ENCODE data around the gene ADH6. TPM values are rescaled to one million over a fixed set of nuclear protein-coding genes. Genes with fewer than 3 reads are reported as not detected.

Gene ADH6
- not detected for total RNA-seq (2021; fragmentation: NEBNext Ultra II Directional; extraction: Animal tissue kit (Norgen Biotek cat#: 25700))
- long read RNA-seq = 0 reads

DNA sequence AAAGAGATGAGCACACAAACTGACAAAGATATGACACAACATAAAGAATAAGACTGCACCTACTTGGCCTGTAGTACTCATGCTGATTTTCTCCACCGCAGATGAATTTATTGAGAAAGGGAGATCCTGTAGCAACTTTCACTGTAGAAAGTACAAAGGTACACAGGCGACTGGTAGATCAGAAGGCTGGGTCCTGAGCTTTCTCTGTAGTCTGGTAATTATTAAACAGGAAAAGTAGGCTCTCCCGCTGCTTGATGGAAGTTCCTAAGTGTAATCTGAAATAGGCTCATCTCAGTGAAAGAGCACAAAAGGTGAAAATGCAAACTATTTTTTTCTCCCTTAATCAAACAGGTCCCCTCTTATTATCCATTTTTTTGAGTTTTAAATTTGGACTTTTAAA is at the start of gene ADH6:
Gene ADH6 (minus strand): TSS at position 175 of the 400 bp plus-strand sequence. CDS start 94 bp downstream, at position 81.
- DNase-seq = no peak
- Mint-ChIP-seq H3K36me3 (ENCODE audit: low read depth) (no peaks in the 10 kb centered on the region), H3K9me3 (no peaks in the 10 kb centered on the region), H3K27me3 (ENCODE audit: insufficient read depth) (no peaks in the 10 kb centered on the region; the same call in 1 of the 2 replicates), H3K4me1 (ENCODE audit: low read depth) (no peaks in the 10 kb centered on the region), H3K4me3 (no peak within 1 kb of the TSS), H3K27ac (no peak within 1 kb of the TSS)
- TF ChIP-seq, protein P1, sequence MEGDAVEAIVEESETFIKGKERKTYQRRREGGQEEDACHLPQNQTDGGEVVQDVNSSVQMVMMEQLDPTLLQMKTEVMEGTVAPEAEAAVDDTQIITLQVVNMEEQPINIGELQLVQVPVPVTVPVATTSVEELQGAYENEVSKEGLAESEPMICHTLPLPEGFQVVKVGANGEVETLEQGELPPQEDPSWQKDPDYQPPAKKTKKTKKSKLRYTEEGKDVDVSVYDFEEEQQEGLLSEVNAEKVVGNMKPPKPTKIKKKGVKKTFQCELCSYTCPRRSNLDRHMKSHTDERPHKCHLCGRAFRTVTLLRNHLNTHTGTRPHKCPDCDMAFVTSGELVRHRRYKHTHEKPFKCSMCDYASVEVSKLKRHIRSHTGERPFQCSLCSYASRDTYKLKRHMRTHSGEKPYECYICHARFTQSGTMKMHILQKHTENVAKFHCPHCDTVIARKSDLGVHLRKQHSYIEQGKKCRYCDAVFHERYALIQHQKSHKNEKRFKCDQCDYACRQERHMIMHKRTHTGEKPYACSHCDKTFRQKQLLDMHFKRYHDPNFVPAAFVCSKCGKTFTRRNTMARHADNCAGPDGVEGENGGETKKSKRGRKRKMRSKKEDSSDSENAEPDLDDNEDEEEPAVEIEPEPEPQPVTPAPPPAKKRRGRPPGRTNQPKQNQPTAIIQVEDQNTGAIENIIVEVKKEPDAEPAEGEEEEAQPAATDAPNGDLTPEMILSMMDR (IDR thresholded peaks at IDR 0.05) = no peak

DNA sequence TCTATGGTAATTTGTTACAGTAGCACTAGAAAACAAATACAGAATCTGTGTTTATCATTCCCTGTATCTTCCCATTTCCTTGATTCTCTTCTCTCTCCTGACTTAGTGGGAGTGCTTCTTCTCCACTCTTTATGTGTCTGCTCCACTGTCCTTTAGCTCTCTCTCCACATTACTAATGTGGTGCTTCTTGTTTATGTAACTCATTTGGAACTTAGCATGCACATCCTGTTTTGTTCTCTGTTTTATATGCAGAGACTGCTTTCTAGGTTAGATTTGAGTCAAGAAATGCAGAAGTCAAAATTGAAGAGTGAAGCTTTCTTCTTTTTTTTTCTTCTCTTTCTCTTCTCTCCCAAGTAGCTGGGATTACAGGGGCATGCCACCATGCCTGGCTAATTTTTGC is 45.9 kb upstream of the ADH6 start:
- Mint-ChIP-seq H3K27ac (no peak overlapping the region), H3K36me3 (ENCODE audit: low read depth) (no peaks in the 10 kb centered on the region), H3K4me3 (no peak overlapping the region), H3K9me3 (0 out of 2 replicates have a peak, but pooled peaks cover 4% of the 10 kb centered on the region), H3K4me1 (ENCODE audit: low read depth) (no peaks in the 10 kb centered on the region), H3K27me3 (ENCODE audit: insufficient read depth) (no peaks in the 10 kb centered on the region)
- TF ChIP-seq, protein P1 (IDR thresholded peaks at IDR 0.05) = no peak
- DNase-seq = no peak

DNA sequence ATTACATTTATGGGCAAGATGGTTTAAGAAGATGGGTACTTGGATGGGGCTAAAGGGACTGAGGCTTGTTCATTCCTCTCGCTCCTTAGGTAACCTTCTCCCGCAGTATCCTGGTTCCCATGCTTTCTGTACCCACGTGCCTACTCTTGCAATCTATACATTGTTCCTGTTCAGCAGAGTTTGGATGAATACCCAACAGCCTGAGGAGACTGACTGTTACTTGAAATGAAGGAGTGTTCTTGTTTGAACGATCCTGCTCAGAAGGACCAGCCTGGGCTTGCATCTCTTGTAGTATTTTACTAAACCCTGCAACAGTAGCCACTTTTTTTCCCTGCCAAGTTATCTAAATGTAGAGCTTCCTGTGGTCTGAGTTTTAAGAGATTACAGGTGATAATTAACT is 33.7 kb upstream of the ADH6 start:
- Mint-ChIP-seq H3K27me3 (ENCODE audit: insufficient read depth) (no peaks in the 10 kb centered on the region; the same call in 1 of the 2 replicates), H3K36me3 (ENCODE audit: low read depth) (no peaks in the 10 kb centered on the region), H3K9me3 (peaks cover 7% of the 10 kb centered on the region), H3K27ac (no peak overlapping the region), H3K4me3 (no peak overlapping the region), H3K4me1 (ENCODE audit: low read depth) (no peaks in the 10 kb centered on the region)
- no peak for DNase-seq
- TF ChIP-seq, protein P1 (IDR thresholded peaks at IDR 0.05) = no peak

DNA sequence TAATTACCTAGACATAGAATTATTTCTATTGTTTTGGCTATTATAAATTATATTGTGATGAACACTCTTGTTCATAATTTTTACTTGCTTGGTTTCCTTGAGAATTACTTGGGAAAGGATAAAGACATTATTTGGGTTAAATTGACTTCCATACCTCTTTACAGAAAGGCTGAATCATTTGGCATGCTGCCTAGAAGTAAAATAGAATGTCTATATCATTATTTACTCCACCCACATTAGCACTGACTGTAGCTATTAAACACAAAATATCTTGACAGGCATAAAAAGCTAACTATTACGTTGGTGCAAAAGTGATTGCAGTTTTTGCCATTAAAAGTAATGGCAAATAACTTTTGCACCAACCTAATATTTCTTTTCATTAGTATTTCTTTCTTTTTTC is 29.7 kb upstream of the ADH6 start:
- DNase-seq = no peak
- H3K4me1 Mint-ChIP-seq (ENCODE audit: low read depth) = no peaks in the 10 kb centered on the region
- TF ChIP-seq, protein P1 (IDR thresholded peaks at IDR 0.05) = no peak
- no peak overlapping the region for H3K4me3 Mint-ChIP-seq
- H3K27me3 Mint-ChIP-seq (ENCODE audit: insufficient read depth) = no peaks in the 10 kb centered on the region; the same call in 1 of the 2 replicates
- no peak overlapping the region for H3K27ac Mint-ChIP-seq
- peaks cover 20% of the 10 kb centered on the region; the same call in 1 of the 2 replicates for H3K9me3 Mint-ChIP-seq
- H3K36me3 Mint-ChIP-seq (ENCODE audit: low read depth) = no peaks in the 10 kb centered on the region

DNA sequence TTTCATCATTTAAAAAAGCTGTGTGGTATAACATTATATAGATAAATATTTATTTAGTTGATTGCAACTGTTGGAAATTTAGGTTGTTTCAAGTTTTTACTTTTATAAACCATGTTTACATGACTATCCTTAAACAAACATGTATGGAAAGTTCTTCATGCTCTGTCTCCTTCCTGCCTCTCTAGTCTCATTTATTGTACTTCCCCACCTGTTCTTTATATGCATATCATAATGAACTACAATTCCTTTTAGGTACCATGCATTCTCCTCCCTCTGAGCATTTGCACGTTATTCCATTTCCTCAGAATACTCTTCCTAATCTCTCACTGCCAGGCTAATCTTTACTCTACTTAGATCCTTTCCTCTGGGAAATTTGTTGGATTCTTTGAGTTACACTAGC is 16.9 kb upstream of the ADH6 start:
- Mint-ChIP-seq H3K36me3 (ENCODE audit: low read depth) (no peaks in the 10 kb centered on the region), H3K4me1 (ENCODE audit: low read depth) (no peaks in the 10 kb centered on the region), H3K9me3 (no peaks in the 10 kb centered on the region; the same call in 1 of the 2 replicates), H3K27me3 (ENCODE audit: insufficient read depth) (no peaks in the 10 kb centered on the region), H3K27ac (no peak overlapping the region), H3K4me3 (no peak overlapping the region)
- DNase-seq = no peak
- TF ChIP-seq, protein P1 (IDR thresholded peaks at IDR 0.05) = no peak
